GM12878 (cell line): ENCODE measurements around the gene SEPHS2. TPM values are rescaled to one million over a fixed set of nuclear protein-coding genes. Genes with fewer than 3 reads are reported as not detected.

ENCODE experiments used
- ATAC-seq: fragments of 200-7000 bp; cut with Tn5 transposase; 3 replicates; pipeline ENCODE4 v1.9.1; 2020; ENCODE audit warnings: mild to moderate bottlenecking, moderate library complexity
- BruUV-seq: library from RNA; stranded (reverse); fragments of 400-500 nt; replicated peaks from 2 replicates; lab custom pipeline; 2021; lab: Mats Ljungman, UMichigan
- CTCF ChIA-PET: fragments of 300-600 bp; sonication (Branson Sonifier 250); formaldehyde crosslinking; extraction: SDS; loops from one replicate; lab custom pipeline; 2021; ENCODE audit warnings: inconsistent platforms; lab: Yijun Ruan, JAX
- POLR2A ChIA-PET: fragments of 350-600 bp; formaldehyde crosslinking; extraction: SDS; loops from one replicate; lab custom pipeline; 2021; ENCODE audit warnings: inconsistent platforms; lab: Charles Lee
- RAD21 ChIA-PET: fragments of 300-600 bp; sonication (Branson Sonifier 250); formaldehyde crosslinking; loops from one replicate; lab custom pipeline; 2023; ENCODE audit warnings: antibody characterized with exemption; ENCODE audit not compliant: unreplicated experiment; lab: Charles Lee
- SMC1A ChIA-PET: fragments of 300-600 bp; sonication (Branson Sonifier 250); formaldehyde crosslinking; loops from one replicate; lab custom pipeline; 2023; ENCODE audit not compliant: unreplicated experiment, uncharacterized antibody; lab: Charles Lee
- DNase-seq: peaks from one replicate; pipeline ENCODE4 v3.0.0-alpha.2; 2011; ENCODE audit warnings: low read depth, low spot score
- FAIRE-seq: peaks from 3 replicates; lab custom pipeline; 2011; peaks lifted over from hg19 to GRCh38; lab: Jason Lieb, UNC
- H2AFZ ChIP-seq: 2 replicates; pipeline ENCODE4 v1.6.0; 2011; ENCODE audit warnings: low read depth, low read length, control low read depth; ENCODE audit not compliant: control insufficient read depth
- H3K27ac ChIP-seq: 2 replicates; pipeline ENCODE4 v1.5.1; 2011; ENCODE audit warnings: control low read depth; ENCODE audit not compliant: control insufficient read depth, insufficient read depth
- H3K27me3 ChIP-seq, 2 experiments: replicated peaks in 1 of 2; 2 replicates each; pipeline versions ENCODE4 v1.6.0 to v1.6.1; 2011; ENCODE audit warnings: low read length in 1 of 2; ENCODE audit not compliant: control insufficient read depth in 2 of 2, insufficient read depth in 2 of 2
- H3K36me3 ChIP-seq, 2 experiments: 2 replicates each; pipeline ENCODE4 v1.5.1; 2011; ENCODE audit warnings: low read length in 1 of 2; ENCODE audit not compliant: control insufficient read depth in 2 of 2, insufficient read depth in 2 of 2
- H3K4me1 ChIP-seq: 2 replicates; pipeline ENCODE4 v1.6.1; 2011; ENCODE audit warnings: mild to moderate bottlenecking, low read length, moderate library complexity, mixed read lengths; ENCODE audit not compliant: control insufficient read depth, insufficient read depth
- H3K4me2 ChIP-seq: 2 replicates; pipeline ENCODE4 v1.6.0; 2011; ENCODE audit warnings: control low read depth; ENCODE audit not compliant: control insufficient read depth, insufficient read depth
- H3K4me3 ChIP-seq: fragments of 200-600 bp; sonication (generic); 2 replicates; pipeline ENCODE4 v1.5.1; 2016
- H3K79me2 ChIP-seq: 2 replicates; pipeline ENCODE4 v1.6.0; 2011; ENCODE audit warnings: low read length; ENCODE audit not compliant: control insufficient read depth, insufficient read depth
- H3K9ac ChIP-seq: 2 replicates; pipeline ENCODE4 v1.8.0; 2011; ENCODE audit warnings: low read length, control low read depth, mixed read lengths; ENCODE audit not compliant: control insufficient read depth, insufficient read depth
- H3K9me3 ChIP-seq: replicated peaks from 3 replicates; pipeline ENCODE4 v1.5.1; 2011; ENCODE audit warnings: mild to moderate bottlenecking, low read length; ENCODE audit not compliant: control insufficient read depth, insufficient read depth
- H4K20me1 ChIP-seq: 2 replicates; pipeline ENCODE4 v1.6.0; 2011; ENCODE audit not compliant: control insufficient read depth, insufficient read depth
- ASH2L ChIP-seq: fragments of 300-600, 200-600 bp; sonication (generic); IDR thresholded peaks from 2 replicates; pipeline ENCODE4 v1.6.1; 2017; ENCODE audit warnings: low read depth, mild to moderate bottlenecking, borderline replicate concordance
- BHLHE40 ChIP-seq, 2 experiments: fragments of 450-650 bp in 1 of 2; IDR thresholded peaks; 2 replicates each; pipeline ENCODE4 v1.6.1; 2011 to 2017; ENCODE audit warnings: low read depth in 2 of 2, borderline replicate concordance in 1 of 2, improper control_type of control experiment in 1 of 2, low read length in 1 of 2, mild to moderate bottlenecking in 1 of 2
- KLF5 ChIP-seq: fragments of 450-650 bp; IDR thresholded peaks from 2 replicates; pipeline ENCODE4 v1.6.1; 2014; ENCODE audit warnings: mild to moderate bottlenecking; ENCODE audit not compliant: partially characterized antibody
- SMARCA5 ChIP-seq: fragments of 450-650 bp; IDR thresholded peaks from 2 replicates; pipeline ENCODE4 v1.6.1; 2017; ENCODE audit warnings: mild to moderate bottlenecking
- WRNIP1 ChIP-seq: IDR thresholded peaks from 2 replicates; pipeline ENCODE4 v1.6.1; 2011; ENCODE audit warnings: low read depth, low read length, improper control_type of control experiment, borderline replicate concordance
- WGBS: methylation state at CpG from one replicate; pipeline ENCODE4 v1.1.6; 2016; ENCODE audit warnings: low lambda C conversion rate; ENCODE audit not compliant: insufficient replicate concordance, insufficient coverage; ENCODE audit errors: missing lambda C conversion rate; 5-methylcytosine and 5-hydroxymethylcytosine counted together
- in situ Hi-C: fragments of 300-500 bp; cut with MboI; formaldehyde crosslinking; loops from 9 replicates; pipeline ENCODE4 v1.14.3; 2018; ENCODE audit warnings: mixed read lengths
- intact Hi-C: fragments of 100-400 bp; cut with micrococcal nuclease; formaldehyde crosslinking; loops from one replicate; pipeline ENCODE4 v1.14.2; 2022; ENCODE audit not compliant: unreplicated experiment
- polyA plus RNA-seq, 11 experiments: library from polyadenylated mRNA; depleted of rRNA in 4 of 11; unstranded in 6 of 11; stranded (reverse) in 5 of 11; fragments of >200 nt; fragmentation: Nextera tagmentation in 4 of 11; fragmentation: Illumina TruSeq in 1 of 11; extraction: Ambion mirVana in 4 of 11; extraction: Trizol in 1 of 11; gene quantifications; 1 replicate in 1 of 11; 2 replicates in 10 of 11; pipeline versions ENCODE4 v1.2.1 to v1.2.3, GENCODE V29; 2011 to 2016; ENCODE audit warnings: inconsistent platforms in 2 of 11, missing spikeins in 2 of 11, low read depth in 1 of 11
- total RNA-seq, 4 experiments: library from RNA; depleted of rRNA in 3 of 4; stranded (reverse); fragments of >200 nt in 3 of 4; fragmentation: Illumina TruSeq in 1 of 4; extraction: Trizol in 1 of 4; gene quantifications; 2 replicates each; pipeline versions ENCODE4 v1.2.1 to v1.2.3, GENCODE V29; 2013 to 2021
- TF ChIP-seq, protein P1 (sequence below): IDR thresholded peaks from 2 replicates; pipeline ENCODE4 v1.6.1; 2011; ENCODE audit warnings: borderline replicate concordance, low read depth, mild to moderate bottlenecking, moderate library complexity, low read length; ENCODE audit not compliant: insufficient read depth, poor library complexity, severe bottlenecking

SEPHS2 gene
- total and polyA plus RNA-seq, 10 of the 15 experiments (the other 5 are each of a cell fraction or from before 2014, with no cell fraction given) = 21.6 to 99.8 (median 72.9) TPM

DNA sequence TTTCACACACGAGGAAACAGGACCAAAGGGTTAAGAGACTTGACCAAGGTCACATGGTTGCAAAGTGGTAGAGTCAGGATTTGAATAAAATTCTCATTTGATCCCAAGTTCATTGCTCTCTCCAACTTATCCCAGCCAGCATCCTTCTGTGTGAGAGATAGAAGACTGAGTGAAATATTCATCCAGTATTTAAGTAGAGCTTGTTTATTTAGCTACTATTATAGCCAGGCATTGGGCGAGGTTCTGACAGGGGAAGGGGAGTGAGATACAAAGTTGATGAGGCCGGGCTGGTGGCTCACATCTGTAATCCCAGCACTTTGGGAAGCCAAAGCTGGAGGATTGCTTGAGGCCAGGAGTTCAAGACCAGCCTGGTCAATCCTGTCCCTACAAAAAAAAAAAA lies 31.3 kb upstream of the SEPHS2 start:
- ATAC-seq (no peak), DNase-seq (no peak), FAIRE-seq (no peak)
- POLR2A ChIA-PET = interaction anchor here (0.6 to 11.0 kb wide), 3 partner anchors 19 to 291 kb away, joined by 4 to 367 read pairs (median 8); no protein-coding TSS in a partner anchor
- TF ChIP-seq KLF5 = no peak
- no peak for TF ChIP-seq WRNIP1
- no peak for TF ChIP-seq ASH2L
- no peak for TF ChIP-seq SMARCA5
- TF ChIP-seq, protein P1, sequence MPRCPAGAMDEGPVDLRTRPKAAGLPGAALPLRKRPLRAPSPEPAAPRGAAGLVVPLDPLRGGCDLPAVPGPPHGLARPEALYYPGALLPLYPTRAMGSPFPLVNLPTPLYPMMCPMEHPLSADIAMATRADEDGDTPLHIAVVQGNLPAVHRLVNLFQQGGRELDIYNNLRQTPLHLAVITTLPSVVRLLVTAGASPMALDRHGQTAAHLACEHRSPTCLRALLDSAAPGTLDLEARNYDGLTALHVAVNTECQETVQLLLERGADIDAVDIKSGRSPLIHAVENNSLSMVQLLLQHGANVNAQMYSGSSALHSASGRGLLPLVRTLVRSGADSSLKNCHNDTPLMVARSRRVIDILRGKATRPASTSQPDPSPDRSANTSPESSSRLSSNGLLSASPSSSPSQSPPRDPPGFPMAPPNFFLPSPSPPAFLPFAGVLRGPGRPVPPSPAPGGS = no peak
- no peak for TF ChIP-seq BHLHE40 (IDR thresholded peaks at IDR 0.05; ENCODE audit: borderline replicate concordance in 1 of 2, low read depth in 2 of 2, low read length in 1 of 2)
- intact Hi-C loops = no loop called here
- WGBS = 70% methylated on average over 3 of the region's 3 CpGs
- Histone ChIP-seq H3K4me3 (no peak overlapping the region), H4K20me1 (no peaks in the 10 kb centered on the region), H3K4me1 (peaks cover 15% of the 10 kb centered on the region), H3K79me2 (peaks cover 27% of the 10 kb centered on the region), H3K9me3 (no peaks in the 10 kb centered on the region), H3K36me3 (peaks cover 4% of the 10 kb centered on the region in 2 experiments; a peak in 2 of 4 replicates), H3K27me3 (no peaks in the 10 kb centered on the region), H3K4me2 (no peak overlapping the region), H3K9ac (no peak overlapping the region), H3K27ac (no peak overlapping the region), H2AFZ (no peak overlapping the region)
- in situ Hi-C loops = no loop called here
- SMC1A ChIA-PET = interaction anchor here (0.6 to 11.2 kb wide), 4 partner anchors 8 to 59 kb away, joined by 3 to 431 read pairs (median 6); partner anchors contain the start of gene SEPHS2
- CTCF ChIA-PET = interaction anchor here (0.7 to 2.9 kb wide), 7 partner anchors 14 to 276 kb away, joined by 3 to 29 read pairs (median 4); partner anchors contain the start of gene ZNF747
- no TSS peak for BruUV-seq
- RAD21 ChIA-PET = interaction anchor here (0.6 to 11.0 kb wide), 4 partner anchors 18 to 69 kb away, joined by 3 to 307 read pairs (median 4); partner anchors contain the start of gene ZNF747
